ENCODE measurements around the gene PIP4K2B.

GRCh38 chr17:38735161-38735997 is 64.0 kb downstream of the PIP4K2B start:
- TF ChIP-seq EZH2 (IDR thresholded peaks at IDR 0.05; ENCODE audit: insufficient read depth, poor library complexity, severe bottlenecking) = no peak
- TF ChIP-seq EZH2phosphoT487 (IDR thresholded peaks at IDR 0.05; ENCODE audit: insufficient read depth, low read depth) = no peak

Measured in GM23248 (cell line).